GM12878 (cell line): ENCODE results near the gene FAAP100. TPM values are rescaled to one million over a fixed set of nuclear protein-coding genes. Genes with fewer than 3 reads are reported as not detected.

ENCODE experiments used
- ATAC-seq: fragments of 200-7000 bp; cut with Tn5 transposase; 3 replicates; pipeline ENCODE4 v1.9.1; 2020; ENCODE audit warnings: mild to moderate bottlenecking, moderate library complexity
- BruUV-seq: library from RNA; stranded (reverse); fragments of 400-500 nt; replicated peaks from 2 replicates; lab custom pipeline; 2021; lab: Mats Ljungman, UMichigan
- CTCF ChIA-PET: fragments of 300-600 bp; sonication (Branson Sonifier 250); formaldehyde crosslinking; extraction: SDS; loops from one replicate; lab custom pipeline; 2021; ENCODE audit warnings: inconsistent platforms; lab: Yijun Ruan, JAX
- POLR2A ChIA-PET: fragments of 350-600 bp; formaldehyde crosslinking; extraction: SDS; loops from one replicate; lab custom pipeline; 2021; ENCODE audit warnings: inconsistent platforms; lab: Charles Lee
- RAD21 ChIA-PET: fragments of 300-600 bp; sonication (Branson Sonifier 250); formaldehyde crosslinking; loops from one replicate; lab custom pipeline; 2023; ENCODE audit warnings: antibody characterized with exemption; ENCODE audit not compliant: unreplicated experiment; lab: Charles Lee
- SMC1A ChIA-PET: fragments of 300-600 bp; sonication (Branson Sonifier 250); formaldehyde crosslinking; loops from one replicate; lab custom pipeline; 2023; ENCODE audit not compliant: unreplicated experiment, uncharacterized antibody; lab: Charles Lee
- DNase-seq: peaks from one replicate; pipeline ENCODE4 v3.0.0-alpha.2; 2011; ENCODE audit warnings: low read depth, low spot score
- FAIRE-seq: peaks from 3 replicates; lab custom pipeline; 2011; peaks lifted over from hg19 to GRCh38; lab: Jason Lieb, UNC
- H2AFZ ChIP-seq: 2 replicates; pipeline ENCODE4 v1.6.0; 2011; ENCODE audit warnings: low read depth, low read length, control low read depth; ENCODE audit not compliant: control insufficient read depth
- H3K27ac ChIP-seq: 2 replicates; pipeline ENCODE4 v1.5.1; 2011; ENCODE audit warnings: control low read depth; ENCODE audit not compliant: control insufficient read depth, insufficient read depth
- H3K27me3 ChIP-seq, 2 experiments: replicated peaks in 1 of 2; 2 replicates each; pipeline versions ENCODE4 v1.6.0 to v1.6.1; 2011; ENCODE audit warnings: low read length in 1 of 2; ENCODE audit not compliant: control insufficient read depth in 2 of 2, insufficient read depth in 2 of 2
- H3K36me3 ChIP-seq, 2 experiments: 2 replicates each; pipeline ENCODE4 v1.5.1; 2011; ENCODE audit warnings: low read length in 1 of 2; ENCODE audit not compliant: control insufficient read depth in 2 of 2, insufficient read depth in 2 of 2
- H3K4me1 ChIP-seq: 2 replicates; pipeline ENCODE4 v1.6.1; 2011; ENCODE audit warnings: mild to moderate bottlenecking, low read length, moderate library complexity, mixed read lengths; ENCODE audit not compliant: control insufficient read depth, insufficient read depth
- H3K4me2 ChIP-seq: 2 replicates; pipeline ENCODE4 v1.6.0; 2011; ENCODE audit warnings: control low read depth; ENCODE audit not compliant: control insufficient read depth, insufficient read depth
- H3K4me3 ChIP-seq: fragments of 200-600 bp; sonication (generic); 2 replicates; pipeline ENCODE4 v1.5.1; 2016
- H3K79me2 ChIP-seq: 2 replicates; pipeline ENCODE4 v1.6.0; 2011; ENCODE audit warnings: low read length; ENCODE audit not compliant: control insufficient read depth, insufficient read depth
- H3K9ac ChIP-seq: 2 replicates; pipeline ENCODE4 v1.8.0; 2011; ENCODE audit warnings: low read length, control low read depth, mixed read lengths; ENCODE audit not compliant: control insufficient read depth, insufficient read depth
- H3K9me3 ChIP-seq: replicated peaks from 3 replicates; pipeline ENCODE4 v1.5.1; 2011; ENCODE audit warnings: mild to moderate bottlenecking, low read length; ENCODE audit not compliant: control insufficient read depth, insufficient read depth
- H4K20me1 ChIP-seq: 2 replicates; pipeline ENCODE4 v1.6.0; 2011; ENCODE audit not compliant: control insufficient read depth, insufficient read depth
- CTCF ChIP-seq, 3 experiments: IDR thresholded peaks in 2 of 3; conservative IDR thresholded peaks in 1 of 3; 2 replicates each; pipeline ENCODE4 v1.5.1; 2011; ENCODE audit warnings: low read depth in 3 of 3, low read length in 3 of 3, mild to moderate bottlenecking in 3 of 3, control low read depth in 2 of 3, moderate library complexity in 2 of 3, inconsistent platforms in 1 of 3, mixed read lengths in 1 of 3; ENCODE audit not compliant: control insufficient read depth in 2 of 3, insufficient read depth in 1 of 3; ENCODE audit errors: extremely low read depth in 1 of 3
- ELK1 ChIP-seq: IDR thresholded peaks from 2 replicates; pipeline ENCODE4 v1.6.1; 2012; ENCODE audit warnings: low read depth, low read length, improper control_type of control experiment
- EZH2 ChIP-seq: IDR thresholded peaks from 2 replicates; pipeline ENCODE4 v1.6.1; 2012; ENCODE audit warnings: low read depth, mild to moderate bottlenecking, control low read depth, inconsistent platforms, low read length, borderline replicate concordance; ENCODE audit not compliant: control insufficient read depth
- FOXK2 ChIP-seq: fragments of 450-650 bp; IDR thresholded peaks from 2 replicates; pipeline ENCODE4 v1.6.1; 2017; ENCODE audit warnings: mild to moderate bottlenecking, moderate library complexity
- MYC ChIP-seq: IDR thresholded peaks from 2 replicates; pipeline ENCODE4 v1.6.1; 2011; ENCODE audit warnings: mild to moderate bottlenecking, low read length, moderate library complexity, inconsistent platforms; ENCODE audit not compliant: insufficient read depth, insufficient replicate concordance, insufficient read length, severe bottlenecking
- NFYA ChIP-seq: IDR thresholded peaks from 2 replicates; pipeline ENCODE4 v1.6.1; 2011; ENCODE audit warnings: low read depth, mild to moderate bottlenecking, low read length, improper control_type of control experiment, borderline replicate concordance
- NR2F1 ChIP-seq: fragments of 450-650 bp; conservative IDR thresholded peaks from 2 replicates; pipeline ENCODE4 v1.6.1; 2017; ENCODE audit warnings: mild to moderate bottlenecking
- POLR2A ChIP-seq: IDR thresholded peaks from 2 replicates; pipeline ENCODE4 v1.6.1; 2011; ENCODE audit warnings: low read depth, mild to moderate bottlenecking, low read length
- POLR2AphosphoS2 ChIP-seq: IDR thresholded peaks from 2 replicates; pipeline ENCODE4 v1.6.1; 2011; ENCODE audit warnings: low read depth, mild to moderate bottlenecking, low read length, improper control_type of control experiment, moderate library complexity
- SREBF1 ChIP-seq: IDR thresholded peaks from 2 replicates; pipeline ENCODE4 v1.6.1; 2012; ENCODE audit warnings: mild to moderate bottlenecking, low read length
- SRF ChIP-seq, 2 experiments: IDR thresholded peaks; 2 replicates each; pipeline ENCODE4 v1.6.1; 2011; ENCODE audit warnings: low read depth in 2 of 2, low read length in 2 of 2, mild to moderate bottlenecking in 1 of 2, moderate library complexity in 1 of 2
- TCF7 ChIP-seq: IDR thresholded peaks from 2 replicates; pipeline ENCODE4 v1.6.1; 2014; ENCODE audit warnings: antibody characterized with exemption, borderline replicate concordance
- ZNF622 ChIP-seq: fragments of 450-650 bp; IDR thresholded peaks from 2 replicates; pipeline ENCODE4 v1.6.1; 2017; ENCODE audit warnings: mild to moderate bottlenecking, inconsistent platforms
- WGBS: methylation state at CpG from one replicate; pipeline ENCODE4 v1.1.6; 2016; ENCODE audit warnings: low lambda C conversion rate; ENCODE audit not compliant: insufficient replicate concordance, insufficient coverage; ENCODE audit errors: missing lambda C conversion rate; 5-methylcytosine and 5-hydroxymethylcytosine counted together
- in situ Hi-C: fragments of 300-500 bp; cut with MboI; formaldehyde crosslinking; loops from 9 replicates; pipeline ENCODE4 v1.14.3; 2018; ENCODE audit warnings: mixed read lengths
- intact Hi-C: fragments of 100-400 bp; cut with micrococcal nuclease; formaldehyde crosslinking; loops from one replicate; pipeline ENCODE4 v1.14.2; 2022; ENCODE audit not compliant: unreplicated experiment
- polyA plus RNA-seq, 11 experiments: library from polyadenylated mRNA; depleted of rRNA in 4 of 11; unstranded in 6 of 11; stranded (reverse) in 5 of 11; fragments of >200 nt; fragmentation: Nextera tagmentation in 4 of 11; fragmentation: Illumina TruSeq in 1 of 11; extraction: Ambion mirVana in 4 of 11; extraction: Trizol in 1 of 11; gene quantifications; 1 replicate in 1 of 11; 2 replicates in 10 of 11; pipeline versions ENCODE4 v1.2.1 to v1.2.3, GENCODE V29; 2011 to 2016; ENCODE audit warnings: inconsistent platforms in 2 of 11, missing spikeins in 2 of 11, low read depth in 1 of 11
- total RNA-seq, 4 experiments: library from RNA; depleted of rRNA in 3 of 4; stranded (reverse); fragments of >200 nt in 3 of 4; fragmentation: Illumina TruSeq in 1 of 4; extraction: Trizol in 1 of 4; gene quantifications; 2 replicates each; pipeline versions ENCODE4 v1.2.1 to v1.2.3, GENCODE V29; 2013 to 2021

FAAP100 gene
- total and polyA plus RNA-seq, 10 of the 15 experiments (the other 5 are each of a cell fraction or from before 2014, with no cell fraction given): 0.11 to 46.2 (median 17.1) TPM

- no peak for DNase-seq
- ChIA-PET POLR2A (interaction anchor here (1.0 kb wide), 1 partner anchor 41 kb away, joined by 5 read pairs; no protein-coding TSS in a partner anchor), SMC1A (interaction anchor here (0.6 kb wide), 1 partner anchor 579 kb away, joined by 5 read pairs; no protein-coding TSS in a partner anchor), RAD21 (no interaction called here), CTCF (no interaction called here)
- no peaks in the 10 kb centered on the region for H3K9me3 ChIP-seq
- no peak for FAIRE-seq
- intact Hi-C loops (no loop called here), in situ Hi-C loops (no loop called here)
- no peaks in the 10 kb centered on the region for H3K27me3 ChIP-seq
- H3K79me2 ChIP-seq: no peaks in the 10 kb centered on the region; the same call in 1 of the 2 replicates
- no peak overlapping the region for H3K9ac ChIP-seq
- 89% methylated on average over 21 of the region's 21 CpGs for WGBS
- H2AFZ ChIP-seq: no peak overlapping the region
- H3K27ac ChIP-seq: no peak overlapping the region
- no peak for ATAC-seq
- no peaks in the 10 kb centered on the region for H4K20me1 ChIP-seq
- TF ChIP-seq CTCF (IDR thresholded peaks at IDR 0.05 in 2 of 3, conservative IDR thresholded peaks at IDR 0.05 in 1 of 3; ENCODE audit: control insufficient read depth in 2 of 3, extremely low read depth in 1 of 3, insufficient read depth in 1 of 3, low read depth in 3 of 3, low read length in 3 of 3) (no peak), POLR2A (peak; percentile 28; the same call in 1 of the 2 replicates)
- no peak overlapping the region for H3K4me2 ChIP-seq
- no peak overlapping the region for H3K4me3 ChIP-seq
- TSS peak; percentile 37 for BruUV-seq
- peaks cover 30% of the 10 kb centered on the region for H3K4me1 ChIP-seq
- H3K36me3 ChIP-seq: peaks cover 7 to 18% of the 10 kb centered on the region in 2 experiments; a peak in 3 of 4 replicates
These were observed 5.3 kb upstream of the FAAP100 start for GRCh38 chr17:81557276-81558114.

GRCh38 chr17:81556863-81557262 lies 4.7 kb upstream of the FAAP100 start:
- 58% methylated on average over 6 of the region's 6 CpGs for WGBS
- no peak for TF ChIP-seq ELK1
- TF ChIP-seq SRF (IDR thresholded peaks at IDR 0.05; ENCODE audit: low read depth in 2 of 2, low read length in 2 of 2): no peak
- no peak for TF ChIP-seq MYC
- no peak for TF ChIP-seq FOXK2
- no peak for TF ChIP-seq NR2F1
- TF ChIP-seq NFYA: no peak
- TF ChIP-seq POLR2AphosphoS2: no peak
- no peak for TF ChIP-seq SREBF1
- TF ChIP-seq ZNF622: no peak
- no peak for TF ChIP-seq TCF7
- TF ChIP-seq EZH2: no peak

More at GRCh38 chr17:81556863-81557262, 4.7 kb upstream of the FAAP100 start:
- intact Hi-C loops (no loop called here), in situ Hi-C loops (no loop called here)
- no peak overlapping the region for H3K4me3 ChIP-seq
- H3K9me3 ChIP-seq: no peaks in the 10 kb centered on the region
- ChIA-PET RAD21 (no interaction called here), CTCF (no interaction called here), SMC1A (interaction anchor here (0.6 kb wide), 1 partner anchor 580 kb away, joined by 5 read pairs; no protein-coding TSS in a partner anchor), POLR2A (interaction anchor here (1.0 kb wide), 1 partner anchor 41 kb away, joined by 5 read pairs; no protein-coding TSS in a partner anchor)
- H3K4me1 ChIP-seq: peaks cover 26% of the 10 kb centered on the region
- no peaks in the 10 kb centered on the region for H3K27me3 ChIP-seq
- no TSS peak for BruUV-seq
- H2AFZ ChIP-seq: no peak overlapping the region
- no peaks in the 10 kb centered on the region for H4K20me1 ChIP-seq
- ATAC-seq: no peak
- no peak for FAIRE-seq
- H3K79me2 ChIP-seq: peaks cover 3% of the 10 kb centered on the region
- peaks cover 7 to 18% of the 10 kb centered on the region in 2 experiments; a peak in 3 of 4 replicates for H3K36me3 ChIP-seq
- DNase-seq: no peak
- H3K4me2 ChIP-seq: no peak overlapping the region
- no peak overlapping the region for H3K27ac ChIP-seq
- H3K9ac ChIP-seq: no peak overlapping the region
